H1 (cell line): ENCODE measurements around the gene TRHDE. TPM values are rescaled to one million over a fixed set of nuclear protein-coding genes. Genes with fewer than 3 reads are reported as not detected.

Experiments used
- CEBPB ChIP-seq: IDR thresholded peaks from 2 replicates; pipeline ENCODE4 v1.6.1; 2012; ENCODE audit warnings: low read depth, low read length
- RXRA ChIP-seq: IDR thresholded peaks from 2 replicates; pipeline ENCODE4 v1.6.1; 2011; ENCODE audit warnings: low read depth, mild to moderate bottlenecking, low read length, moderate library complexity; ENCODE audit not compliant: insufficient read depth
- polyA plus RNA-seq, 7 experiments: library from polyadenylated mRNA; depleted of rRNA in 3 of 7; stranded (reverse) in 5 of 7; unstranded in 2 of 7; fragments of >200 nt in 5 of 7; fragments of 200-250 nt in 2 of 7; gene quantifications; 1 replicate in 5 of 7; 2 replicates in 1 of 7; 4 replicates in 1 of 7; pipeline versions ENCODE4 v1.2.1 to v1.2.3, GENCODE V29; 2011 to 2013; ENCODE audit warnings: missing spikeins in 2 of 7, mixed read lengths in 2 of 7
- total RNA-seq: library from RNA; stranded (reverse); fragmentation: NEBNext Ultra II Directional; extraction: Animal tissue kit (Norgen Biotek cat#: 25700); gene quantifications from 2 replicates; pipeline ENCODE4 v1.2.1, GENCODE V29; 2021
- TF ChIP-seq, protein P1 (sequence below): fragments of 300-600 bp; sonication (generic); IDR thresholded peaks from 2 replicates; pipeline ENCODE4 v1.7.1; 2012; ENCODE audit warnings: low read length, moderate library complexity, mild to moderate bottlenecking, inconsistent platforms; ENCODE audit not compliant: insufficient replicate concordance

The TRHDE gene
- total and polyA plus RNA-seq, 2 of the 8 experiments (the other 6 are each of a cell fraction or from before 2014, with no cell fraction given) = 1.3 to 5.0 TPM

DNA sequence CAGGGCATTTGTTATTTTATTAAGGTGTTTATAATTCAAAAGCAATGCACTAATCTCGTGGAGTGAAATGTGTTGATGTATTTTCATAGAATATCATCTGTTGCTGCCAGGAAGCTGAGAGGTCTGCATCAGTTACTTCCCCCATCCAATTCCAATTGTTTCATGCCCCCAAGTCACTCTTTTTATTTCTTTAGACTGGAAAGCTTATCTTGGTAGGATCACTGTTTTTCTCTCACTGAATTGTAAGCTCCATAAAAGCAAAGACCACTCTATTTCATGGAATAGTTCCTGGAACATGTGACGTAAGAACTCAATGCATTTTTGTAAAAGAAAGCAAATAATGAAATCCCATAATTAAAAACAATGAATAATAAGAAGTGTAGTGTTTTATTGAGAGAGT is 420.2 kb downstream of the TRHDE start (continued):
- TF ChIP-seq, protein P1, sequence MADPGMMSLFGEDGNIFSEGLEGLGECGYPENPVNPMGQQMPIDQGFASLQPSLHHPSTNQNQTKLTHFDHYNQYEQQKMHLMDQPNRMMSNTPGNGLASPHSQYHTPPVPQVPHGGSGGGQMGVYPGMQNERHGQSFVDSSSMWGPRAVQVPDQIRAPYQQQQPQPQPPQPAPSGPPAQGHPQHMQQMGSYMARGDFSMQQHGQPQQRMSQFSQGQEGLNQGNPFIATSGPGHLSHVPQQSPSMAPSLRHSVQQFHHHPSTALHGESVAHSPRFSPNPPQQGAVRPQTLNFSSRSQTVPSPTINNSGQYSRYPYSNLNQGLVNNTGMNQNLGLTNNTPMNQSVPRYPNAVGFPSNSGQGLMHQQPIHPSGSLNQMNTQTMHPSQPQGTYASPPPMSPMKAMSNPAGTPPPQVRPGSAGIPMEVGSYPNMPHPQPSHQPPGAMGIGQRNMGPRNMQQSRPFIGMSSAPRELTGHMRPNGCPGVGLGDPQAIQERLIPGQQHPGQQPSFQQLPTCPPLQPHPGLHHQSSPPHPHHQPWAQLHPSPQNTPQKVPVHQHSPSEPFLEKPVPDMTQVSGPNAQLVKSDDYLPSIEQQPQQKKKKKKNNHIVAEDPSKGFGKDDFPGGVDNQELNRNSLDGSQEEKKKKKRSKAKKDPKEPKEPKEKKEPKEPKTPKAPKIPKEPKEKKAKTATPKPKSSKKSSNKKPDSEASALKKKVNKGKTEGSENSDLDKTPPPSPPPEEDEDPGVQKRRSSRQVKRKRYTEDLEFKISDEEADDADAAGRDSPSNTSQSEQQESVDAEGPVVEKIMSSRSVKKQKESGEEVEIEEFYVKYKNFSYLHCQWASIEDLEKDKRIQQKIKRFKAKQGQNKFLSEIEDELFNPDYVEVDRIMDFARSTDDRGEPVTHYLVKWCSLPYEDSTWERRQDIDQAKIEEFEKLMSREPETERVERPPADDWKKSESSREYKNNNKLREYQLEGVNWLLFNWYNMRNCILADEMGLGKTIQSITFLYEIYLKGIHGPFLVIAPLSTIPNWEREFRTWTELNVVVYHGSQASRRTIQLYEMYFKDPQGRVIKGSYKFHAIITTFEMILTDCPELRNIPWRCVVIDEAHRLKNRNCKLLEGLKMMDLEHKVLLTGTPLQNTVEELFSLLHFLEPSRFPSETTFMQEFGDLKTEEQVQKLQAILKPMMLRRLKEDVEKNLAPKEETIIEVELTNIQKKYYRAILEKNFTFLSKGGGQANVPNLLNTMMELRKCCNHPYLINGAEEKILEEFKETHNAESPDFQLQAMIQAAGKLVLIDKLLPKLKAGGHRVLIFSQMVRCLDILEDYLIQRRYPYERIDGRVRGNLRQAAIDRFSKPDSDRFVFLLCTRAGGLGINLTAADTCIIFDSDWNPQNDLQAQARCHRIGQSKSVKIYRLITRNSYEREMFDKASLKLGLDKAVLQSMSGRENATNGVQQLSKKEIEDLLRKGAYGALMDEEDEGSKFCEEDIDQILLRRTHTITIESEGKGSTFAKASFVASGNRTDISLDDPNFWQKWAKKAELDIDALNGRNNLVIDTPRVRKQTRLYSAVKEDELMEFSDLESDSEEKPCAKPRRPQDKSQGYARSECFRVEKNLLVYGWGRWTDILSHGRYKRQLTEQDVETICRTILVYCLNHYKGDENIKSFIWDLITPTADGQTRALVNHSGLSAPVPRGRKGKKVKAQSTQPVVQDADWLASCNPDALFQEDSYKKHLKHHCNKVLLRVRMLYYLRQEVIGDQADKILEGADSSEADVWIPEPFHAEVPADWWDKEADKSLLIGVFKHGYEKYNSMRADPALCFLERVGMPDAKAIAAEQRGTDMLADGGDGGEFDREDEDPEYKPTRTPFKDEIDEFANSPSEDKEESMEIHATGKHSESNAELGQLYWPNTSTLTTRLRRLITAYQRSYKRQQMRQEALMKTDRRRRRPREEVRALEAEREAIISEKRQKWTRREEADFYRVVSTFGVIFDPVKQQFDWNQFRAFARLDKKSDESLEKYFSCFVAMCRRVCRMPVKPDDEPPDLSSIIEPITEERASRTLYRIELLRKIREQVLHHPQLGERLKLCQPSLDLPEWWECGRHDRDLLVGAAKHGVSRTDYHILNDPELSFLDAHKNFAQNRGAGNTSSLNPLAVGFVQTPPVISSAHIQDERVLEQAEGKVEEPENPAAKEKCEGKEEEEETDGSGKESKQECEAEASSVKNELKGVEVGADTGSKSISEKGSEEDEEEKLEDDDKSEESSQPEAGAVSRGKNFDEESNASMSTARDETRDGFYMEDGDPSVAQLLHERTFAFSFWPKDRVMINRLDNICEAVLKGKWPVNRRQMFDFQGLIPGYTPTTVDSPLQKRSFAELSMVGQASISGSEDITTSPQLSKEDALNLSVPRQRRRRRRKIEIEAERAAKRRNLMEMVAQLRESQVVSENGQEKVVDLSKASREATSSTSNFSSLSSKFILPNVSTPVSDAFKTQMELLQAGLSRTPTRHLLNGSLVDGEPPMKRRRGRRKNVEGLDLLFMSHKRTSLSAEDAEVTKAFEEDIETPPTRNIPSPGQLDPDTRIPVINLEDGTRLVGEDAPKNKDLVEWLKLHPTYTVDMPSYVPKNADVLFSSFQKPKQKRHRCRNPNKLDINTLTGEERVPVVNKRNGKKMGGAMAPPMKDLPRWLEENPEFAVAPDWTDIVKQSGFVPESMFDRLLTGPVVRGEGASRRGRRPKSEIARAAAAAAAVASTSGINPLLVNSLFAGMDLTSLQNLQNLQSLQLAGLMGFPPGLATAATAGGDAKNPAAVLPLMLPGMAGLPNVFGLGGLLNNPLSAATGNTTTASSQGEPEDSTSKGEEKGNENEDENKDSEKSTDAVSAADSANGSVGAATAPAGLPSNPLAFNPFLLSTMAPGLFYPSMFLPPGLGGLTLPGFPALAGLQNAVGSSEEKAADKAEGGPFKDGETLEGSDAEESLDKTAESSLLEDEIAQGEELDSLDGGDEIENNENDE = no peak
- TF ChIP-seq RXRA (no peak), CEBPB (no peak)
